Panc1 (cell line): ENCODE data around the gene FAM107B. TPM values are rescaled to one million over a fixed set of nuclear protein-coding genes. Genes with fewer than 3 reads are reported as not detected.

Source experiments
- ATAC-seq: fragments of 200-7000 bp; cut with Tn5 transposase; 2 replicates; pipeline ENCODE4 v1.9.1; 2020; ENCODE audit warnings: mild to moderate bottlenecking, moderate library complexity
- BruUV-seq: library from RNA; stranded (reverse); fragments of 400-500 nt; replicated peaks from 2 replicates; lab custom pipeline; 2021; lab: Mats Ljungman, UMichigan
- CTCF ChIA-PET: fragments of 300-600 bp; sonication (Branson Sonifier 250); formaldehyde crosslinking; loops from one replicate; lab custom pipeline; 2022; ENCODE audit warnings: antibody characterized with exemption; lab: Charles Lee
- POLR2A ChIA-PET: fragments of 300-600 bp; sonication (Branson Sonifier 250); formaldehyde crosslinking; loops from one replicate; lab custom pipeline; 2022; ENCODE audit warnings: antibody characterized with exemption; lab: Charles Lee
- DNase-seq: peaks from one replicate; pipeline ENCODE4 v3.0.0-alpha.2; 2010; ENCODE audit warnings: low read depth, low spot score
- H3K27ac ChIP-seq: 2 replicates; pipeline ENCODE4 v1.5.1; 2011; ENCODE audit warnings: mild to moderate bottlenecking, low read length, inconsistent platforms
- H3K27me3 ChIP-seq: fragments of 200-500 bp; sonication (Bioruptor generic); 2 replicates; pipeline ENCODE4 v1.6.0; 2014; ENCODE audit warnings: low read length, inconsistent platforms; ENCODE audit not compliant: control insufficient read depth, insufficient read depth
- H3K36me3 ChIP-seq: fragments of 200-500 bp; sonication (Bioruptor generic); 2 replicates; pipeline ENCODE4 v1.5.1; 2014; ENCODE audit warnings: inconsistent platforms, mild to moderate bottlenecking, low read length, moderate library complexity; ENCODE audit not compliant: control insufficient read depth, insufficient read depth
- H3K4me1 ChIP-seq: 2 replicates; pipeline ENCODE4 v1.5.1; 2011; ENCODE audit warnings: inconsistent platforms, mild to moderate bottlenecking, low read length, moderate library complexity; ENCODE audit not compliant: control insufficient read depth, insufficient read depth
- H3K4me3 ChIP-seq, 2 experiments: 2 replicates each; pipeline ENCODE4 v1.5.1; 2011 to 2012; ENCODE audit warnings: low read depth in 2 of 2, low read length in 2 of 2, mild to moderate bottlenecking in 2 of 2, inconsistent platforms in 1 of 2, moderate library complexity in 1 of 2
- H3K9me3 ChIP-seq: fragments of 200-500 bp; sonication (Bioruptor generic); 2 replicates; pipeline ENCODE4 v1.5.1; 2014; ENCODE audit warnings: low read depth, mild to moderate bottlenecking, inconsistent platforms, low read length, moderate library complexity; ENCODE audit not compliant: control insufficient read depth, insufficient read depth
- CTCF ChIP-seq: fragments of 450-650 bp; IDR thresholded peaks from 2 replicates; pipeline ENCODE4 v1.5.1; 2017; ENCODE audit warnings: mild to moderate bottlenecking
- POLR2AphosphoS5 ChIP-seq: IDR thresholded peaks from 2 replicates; pipeline ENCODE4 v1.6.1; 2012; ENCODE audit warnings: mild to moderate bottlenecking, low read depth, low read length, moderate library complexity
- REST ChIP-seq, 2 experiments: IDR thresholded peaks; 2 replicates each; pipeline ENCODE4 v1.6.1; 2011 to 2012; ENCODE audit warnings: low read depth in 2 of 2, control low read depth in 1 of 2, low read length in 1 of 2, mild to moderate bottlenecking in 1 of 2, moderate library complexity in 1 of 2; ENCODE audit not compliant: insufficient read depth in 1 of 2
- SIN3A ChIP-seq: IDR thresholded peaks from 2 replicates; pipeline ENCODE4 v1.6.1; 2012; ENCODE audit warnings: low read depth, mild to moderate bottlenecking, low read length, moderate library complexity, borderline replicate concordance; ENCODE audit not compliant: insufficient read depth
- TCF7L2 ChIP-seq: IDR thresholded peaks from 2 replicates; pipeline ENCODE4 v1.6.1; 2011; ENCODE audit warnings: mild to moderate bottlenecking, low read depth, low read length, inconsistent platforms
- in situ Hi-C: cut with HindIII; loops from 2 replicates; pipeline ENCODE4 v1.10.0; 2016; ENCODE audit warnings: low sequenced_read_pairs, low pct_unique_long_range_greater_than_20kb
- intact Hi-C: fragments of 100-400 bp; cut with micrococcal nuclease; formaldehyde crosslinking; loops from one replicate; pipeline ENCODE4 v1.10.0; 2022; ENCODE audit not compliant: unreplicated experiment
- total RNA-seq: library from RNA; stranded (reverse); gene quantifications from one replicate; pipeline ENCODE4 v1.2.1, GENCODE V29; 2021; ENCODE audit not compliant: unreplicated experiment

Gene FAM107B
- total RNA-seq, 1 experiment from 2014 or later, result 13.4 TPM

- Histone ChIP-seq H3K27me3 (no peaks in the 10 kb centered on the region), H3K27ac (no peak overlapping the region), H3K4me1 (no peaks in the 10 kb centered on the region), H3K36me3 (no peaks in the 10 kb centered on the region), H3K9me3 (no peaks in the 10 kb centered on the region), H3K4me3 (no peak overlapping the region)
- DNase-seq (no peak), ATAC-seq (no peak)
- ChIA-PET CTCF (no interaction called here), POLR2A (no interaction called here)
- BruUV-seq, result no TSS peak
- intact Hi-C loops, result no loop called here
- no peak for TF ChIP-seq CTCF
- no peak for TF ChIP-seq POLR2AphosphoS5
- no peak for TF ChIP-seq SIN3A
- no peak for TF ChIP-seq TCF7L2
- no peak for TF ChIP-seq REST (IDR thresholded peaks at IDR 0.05; ENCODE audit: insufficient read depth in 1 of 2, low read depth in 2 of 2, low read length in 1 of 2)
- in situ Hi-C loops, result no loop called here
These were observed 247.4 kb downstream of the FAM107B start for GRCh38 chr10:14527134-14527844.

- H3K9me3 ChIP-seq, result no peaks in the 10 kb centered on the region
- H3K4me1 ChIP-seq, result no peaks in the 10 kb centered on the region
- no peaks in the 10 kb centered on the region for H3K36me3 ChIP-seq
- no peak overlapping the region for H3K27ac ChIP-seq
- in situ Hi-C loops (no loop called here), intact Hi-C loops (no loop called here)
- no peak overlapping the region for H3K4me3 ChIP-seq
- H3K27me3 ChIP-seq, result no peaks in the 10 kb centered on the region
- BruUV-seq, result no TSS peak
- POLR2A ChIA-PET, result no interaction called here
- DNase-seq (no peak), ATAC-seq (no peak)
- CTCF ChIA-PET, result no interaction called here
- no peak for TF ChIP-seq SIN3A
- TF ChIP-seq POLR2AphosphoS5, result no peak
- TF ChIP-seq REST (IDR thresholded peaks at IDR 0.05; ENCODE audit: insufficient read depth in 1 of 2, low read depth in 2 of 2, low read length in 1 of 2), result no peak
- TF ChIP-seq CTCF, result no peak
- no peak for TF ChIP-seq TCF7L2
These were observed 248.4 kb downstream of the FAM107B start for GRCh38 chr10:14526326-14526725.
